ENCODE results near the gene CTCF. TPM values are rescaled to one million over a fixed set of nuclear protein-coding genes. Genes with fewer than 3 reads are reported as not detected.

The CTCF gene
- total and polyA plus RNA-seq, 10 of the 15 experiments (the other 5 are each of a cell fraction or from before 2014, with no cell fraction given), result 9.1 to 55.0 (median 41.8) TPM

- TF ChIP-seq IRF5 (IDR thresholded peaks at IDR 0.05; ENCODE audit: borderline replicate concordance), result no peak
- no peak for TF ChIP-seq GATAD2B (conservative IDR thresholded peaks at IDR 0.05; ENCODE audit: low read depth)
- no peak for TF ChIP-seq CHD4 (IDR thresholded peaks at IDR 0.05)
- TF ChIP-seq CREM (IDR thresholded peaks at IDR 0.05; ENCODE audit: low read depth), result peak; percentile 98
- TF ChIP-seq BACH1 (IDR thresholded peaks at IDR 0.05; ENCODE audit: borderline replicate concordance), result peak; percentile 13; the same call in 1 of the 2 replicates
- no peak for TF ChIP-seq ZBTB4 (CRISPR knock-in tag; IDR thresholded peaks at IDR 0.05)
- TF ChIP-seq PKNOX1 (IDR thresholded peaks at IDR 0.05), result peak; percentile 43; the same call in 1 of the 2 replicates
- peak; percentile 15 for TF ChIP-seq MEF2B (IDR thresholded peaks at IDR 0.05; ENCODE audit: partially characterized antibody, poor library complexity, severe bottlenecking)
- peak; percentile 65; the same call in 1 of the 2 replicates for TF ChIP-seq CHD2 (IDR thresholded peaks at IDR 0.05; ENCODE audit: borderline replicate concordance, low read depth, low read length)
- TF ChIP-seq PML (IDR thresholded peaks at IDR 0.05; ENCODE audit: low read length), result no peak
- TF ChIP-seq BCLAF1 (IDR thresholded peaks at IDR 0.05), result peak; percentile 63; the same call in 1 of the 2 replicates
- no peak for TF ChIP-seq EED (IDR thresholded peaks at IDR 0.05; ENCODE audit: low read depth)
- no peak for TF ChIP-seq ZBTB40 (IDR thresholded peaks at IDR 0.05; ENCODE audit: borderline replicate concordance)
- peak; percentile 90 for TF ChIP-seq FOXK2 (IDR thresholded peaks at IDR 0.05)
- no peak for TF ChIP-seq SUPT20H (IDR thresholded peaks at IDR 0.05; ENCODE audit: borderline replicate concordance, control insufficient read depth, low read depth, low read length)
- TF ChIP-seq CBX5 (IDR thresholded peaks at IDR 0.05; ENCODE audit: low read depth), result no peak
Observed at GRCh38 chr16:67660564-67661028, 98.3 kb downstream of the CTCF start, which contains the start of gene PARD6A (continued).
